GM19452 (cell line): ENCODE results near the gene KRTAP3-1.
"Not testable (repeated sequence)": the region's sequence is repeated elsewhere in the genome, so short reads cannot be mapped to it uniquely, and the experiment has no call there.

Experiments used
- ATAC-seq: cut with Tn5 transposase; IDR thresholded peaks from one replicate; pipeline ENCODE4 v1.9.1; 2021; ENCODE audit not compliant: unreplicated experiment

KRTAP3-1 gene

GRCh38 chr17:41008811-41009210 is at the start of gene KRTAP3-1:
Gene KRTAP3-1, minus strand, starts transcription at chr17:41009128. Its CDS starts 54 bp downstream, at chr17:41009074.
- ATAC-seq: no peak

- ATAC-seq: no peak
Observed at GRCh38 chr17:41057547-41057946, 48.6 kb upstream of the KRTAP3-1 start.

- ATAC-seq: not testable (repeated sequence)
Observed at GRCh38 chr17:41055130-41055529, 46.2 kb upstream of the KRTAP3-1 start, which contains the start of gene KRTAP2-2. Gene KRTAP2-2, minus strand, starts transcription at chr17:41055230. Its CDS starts 19 bp downstream, at chr17:41055211.

GRCh38 chr17:41054556-41054955 is 45.6 kb upstream of the KRTAP3-1 start:
- not testable (repeated sequence) for ATAC-seq

- ATAC-seq: no peak
Observed at GRCh38 chr17:41054025-41054424, 45.1 kb upstream of the KRTAP3-1 start.

GRCh38 chr17:41052566-41052965 is 43.6 kb upstream of the KRTAP3-1 start:
- ATAC-seq: no peak

GRCh38 chr17:41049110-41049509 is 40.2 kb upstream of the KRTAP3-1 start:
- ATAC-seq: no peak

GRCh38 chr17:41048441-41048840 is 39.5 kb upstream of the KRTAP3-1 start:
- no peak for ATAC-seq

- not testable (repeated sequence) for ATAC-seq
Observed at GRCh38 chr17:41046735-41047465, 38.0 kb upstream of the KRTAP3-1 start, which contains the start of gene KRTAP2-1. Gene KRTAP2-1, minus strand, starts transcription at chr17:41047316. Its CDS starts 49 bp downstream, at chr17:41047267.

GRCh38 chr17:41042953-41043352 is 34.0 kb upstream of the KRTAP3-1 start:
- ATAC-seq: no peak

- ATAC-seq: not testable (repeated sequence)
Observed at GRCh38 chr17:41040783-41041571, 32.0 kb upstream of the KRTAP3-1 start, which contains the start of gene KRTAP1-1. Gene KRTAP1-1, minus strand, starts transcription at chr17:41041450. Its CDS starts 53 bp downstream, at chr17:41041397.

- no peak for ATAC-seq
Observed at GRCh38 chr17:41037853-41038350, 29.0 kb upstream of the KRTAP3-1 start.

GRCh38 chr17:41034346-41034935 is 25.5 kb upstream of the KRTAP3-1 start, which contains the start of gene KRTAP1-3:
Gene KRTAP1-3, minus strand, starts transcription at chr17:41034874. Its CDS starts 53 bp downstream, at chr17:41034821.
- ATAC-seq: not testable (repeated sequence)

- ATAC-seq: no peak
Observed at GRCh38 chr17:41029633-41030245, 20.8 kb upstream of the KRTAP3-1 start, which contains the start of gene KRTAP1-4. Gene KRTAP1-4, minus strand, starts transcription at chr17:41030195. Its CDS starts 117 bp downstream, at chr17:41030078.

GRCh38 chr17:41026715-41027471 is 18.0 kb upstream of the KRTAP3-1 start, which contains the start of gene KRTAP1-5:
Gene KRTAP1-5, minus strand, starts transcription at chr17:41027208. Its CDS starts 53 bp downstream, at chr17:41027155.
- no peak for ATAC-seq

GRCh38 chr17:41024697-41025096 is 15.8 kb upstream of the KRTAP3-1 start:
- ATAC-seq: no peak

GRCh38 chr17:41020336-41020735 is 11.4 kb upstream of the KRTAP3-1 start:
- no peak for ATAC-seq

GRCh38 chr17:41019415-41019814 is 10.5 kb upstream of the KRTAP3-1 start:
- no peak for ATAC-seq

GRCh38 chr17:41018541-41018940 is 9.6 kb upstream of the KRTAP3-1 start:
- ATAC-seq: no peak
